Mesothelial cell of epicardium (in vitro differentiated cells): ENCODE measurements around the gene UBXN11. TPM values are rescaled to one million over a fixed set of nuclear protein-coding genes. Genes with fewer than 3 reads are reported as not detected.
A peak's percentile ranks its signal among the peaks of the same experiment; 100 is the strongest.

Experiments used
- DNase-seq, 2 experiments: peaks; one replicate each; pipeline ENCODE4 v3.0.0; 2021; ENCODE audit warnings: low spot score in 2 of 2; ENCODE audit not compliant: unreplicated experiment in 2 of 2
- H3K27ac Mint-ChIP-seq: 2 replicates; pipeline ENCODE4 v1.8.0; 2021; ENCODE audit warnings: mixed read lengths
- H3K27me3 Mint-ChIP-seq: 2 replicates; pipeline ENCODE4 v1.8.0; 2021; ENCODE audit warnings: low read depth, mixed read lengths
- H3K36me3 Mint-ChIP-seq: 2 replicates; pipeline ENCODE4 v1.8.0; 2021; ENCODE audit warnings: mixed read lengths
- H3K4me1 Mint-ChIP-seq: 2 replicates; pipeline ENCODE4 v1.8.0; 2021; ENCODE audit warnings: mixed read lengths
- H3K4me3 Mint-ChIP-seq: 2 replicates; pipeline ENCODE4 v1.8.0; 2021; ENCODE audit warnings: mild to moderate bottlenecking, moderate library complexity, mixed read lengths
- H3K9me3 Mint-ChIP-seq: 2 replicates; pipeline ENCODE4 v1.8.0; 2021; ENCODE audit warnings: mixed read lengths
- CTCF ChIP-seq: fragments of 200-600 bp; sonication (generic); IDR thresholded peaks from one replicate; pipeline ENCODE4 v1.5.0; 2021; ENCODE audit warnings: antibody characterized with exemption; ENCODE audit not compliant: unreplicated experiment
- total RNA-seq: library from RNA; stranded (reverse); gene quantifications from 3 replicates; pipeline ENCODE4 v1.2.1, GENCODE V29; 2021

Gene UBXN11
- total RNA-seq, 1 donor from 2014 or later, result 29.6 TPM

DNA sequence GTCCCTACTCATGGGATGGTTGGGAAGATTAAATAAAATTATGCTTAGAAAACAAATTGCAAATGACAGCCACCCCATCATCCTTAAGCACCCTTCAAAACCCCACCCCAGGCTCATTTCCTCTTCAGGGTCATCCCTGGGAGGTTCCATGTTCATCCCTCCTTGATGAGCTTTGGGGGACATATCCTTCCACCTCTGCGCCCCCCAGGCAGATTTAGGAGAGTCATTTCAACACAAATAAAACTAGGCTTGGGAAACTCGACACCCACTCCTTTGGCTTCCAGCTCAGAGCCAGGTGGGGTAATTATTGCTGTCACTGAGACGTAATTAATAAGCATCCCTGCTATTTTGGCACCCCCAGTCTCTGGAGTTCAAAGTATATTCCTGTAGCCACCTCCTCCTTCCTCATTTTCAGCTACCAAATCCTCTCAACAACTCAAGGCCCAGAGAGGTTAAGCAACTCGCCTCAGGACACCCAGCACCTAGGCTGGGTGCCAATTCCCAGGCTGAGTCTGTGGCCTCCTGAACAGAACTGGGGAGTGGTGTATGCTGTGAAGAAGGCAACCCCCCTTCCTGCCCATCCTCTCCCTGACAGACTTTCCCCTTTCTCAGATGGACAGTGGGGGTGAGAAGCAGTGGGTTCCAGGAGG is 46.9 kb upstream of the UBXN11 start:
- Mint-ChIP-seq H3K27me3 (peaks cover 13% of the 10 kb centered on the region), H3K4me1 (peaks cover 38% of the 10 kb centered on the region), H3K36me3 (no peaks in the 10 kb centered on the region), H3K27ac (peak overlapping the region; percentile 75), H3K4me3 (peak overlapping the region; percentile 28), H3K9me3 (no peaks in the 10 kb centered on the region)
- no peak for DNase-seq
- TF ChIP-seq CTCF, result no peak

DNA sequence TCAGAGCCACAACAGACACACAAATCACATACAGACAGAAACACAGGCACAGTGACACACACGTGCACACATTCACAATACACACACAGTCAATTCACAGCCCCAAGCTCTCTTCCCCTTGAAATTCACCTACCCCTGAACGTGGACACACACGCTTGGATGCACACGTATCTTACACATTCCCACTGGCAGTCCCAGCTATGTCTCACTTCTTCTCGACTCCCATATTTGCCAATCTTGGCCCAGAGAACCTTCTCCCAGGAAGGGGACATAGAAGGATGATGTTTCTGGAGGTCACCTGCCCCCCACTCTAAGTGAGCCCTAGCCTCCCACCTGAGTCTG is 45.9 kb upstream of the UBXN11 start:
- Mint-ChIP-seq H3K4me3 (no peak overlapping the region), H3K4me1 (peaks cover 37% of the 10 kb centered on the region), H3K9me3 (no peaks in the 10 kb centered on the region), H3K27me3 (peaks cover 4% of the 10 kb centered on the region), H3K36me3 (no peaks in the 10 kb centered on the region), H3K27ac (peak overlapping the region; percentile 3)
- no peak for DNase-seq
- TF ChIP-seq CTCF, result no peak

GRCh38 chr1:26351590-26352337 is 45.3 kb upstream of the UBXN11 start:
- Mint-ChIP-seq H3K4me1 (peaks cover 34% of the 10 kb centered on the region), H3K27me3 (peaks cover 2% of the 10 kb centered on the region), H3K9me3 (no peaks in the 10 kb centered on the region), H3K36me3 (no peaks in the 10 kb centered on the region), H3K27ac (peak overlapping the region; percentile 5), H3K4me3 (no peak overlapping the region)
- TF ChIP-seq CTCF, result no peak
- DNase-seq, result no peak

DNA sequence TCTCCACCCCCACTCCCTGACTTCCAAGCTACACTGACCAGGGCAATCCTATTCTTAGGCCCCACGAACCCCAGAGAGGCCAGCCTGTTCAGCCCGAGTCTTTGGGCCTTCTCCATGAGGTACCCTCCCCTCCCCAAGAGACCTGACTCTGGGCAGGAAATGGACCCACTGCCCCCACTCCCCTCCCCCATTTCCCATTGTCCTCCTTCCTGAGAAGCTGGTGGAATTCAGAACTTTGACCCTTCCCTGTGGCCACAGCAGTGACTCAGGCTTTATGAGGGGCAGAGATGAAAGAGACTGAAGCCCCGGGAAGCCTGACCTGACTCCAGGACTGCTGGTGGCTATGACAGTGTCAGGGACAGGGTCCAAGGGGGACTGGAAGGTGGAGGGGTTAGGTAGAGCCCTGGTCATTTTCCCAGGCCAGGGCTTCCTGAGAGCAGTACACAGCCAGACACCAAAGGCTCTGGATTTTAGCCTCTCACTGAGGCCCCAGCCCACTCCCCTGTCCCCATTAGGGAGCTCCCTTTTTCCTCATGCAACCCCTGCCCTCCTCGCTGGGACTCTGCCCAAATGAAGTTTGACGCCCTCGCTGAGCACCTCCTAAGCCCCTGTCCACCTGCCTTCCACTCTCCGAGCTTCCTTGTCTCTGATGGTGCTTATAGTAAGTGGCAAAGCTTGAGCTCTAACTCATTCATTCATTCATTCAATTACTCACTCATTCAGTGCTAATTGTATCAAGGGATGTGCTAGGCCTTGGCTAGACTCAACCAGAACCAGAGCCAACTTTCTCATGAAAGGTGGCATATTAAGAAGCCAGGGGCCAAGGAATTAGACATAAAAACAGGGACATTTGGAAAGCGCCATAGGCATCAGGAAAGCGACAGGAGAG is 44.5 kb upstream of the UBXN11 start:
- Mint-ChIP-seq H3K36me3 (no peaks in the 10 kb centered on the region), H3K27me3 (peaks cover 2% of the 10 kb centered on the region), H3K4me3 (no peak overlapping the region), H3K4me1 (peaks cover 33% of the 10 kb centered on the region), H3K9me3 (no peaks in the 10 kb centered on the region), H3K27ac (peak overlapping the region; percentile 5)
- no peak for DNase-seq
- TF ChIP-seq CTCF, result no peak

GRCh38 chr1:26350343-26350700 is 43.9 kb upstream of the UBXN11 start:
- Mint-ChIP-seq H3K27me3 (no peaks in the 10 kb centered on the region), H3K36me3 (no peaks in the 10 kb centered on the region), H3K4me3 (no peak overlapping the region), H3K27ac (no peak overlapping the region), H3K4me1 (peaks cover 27% of the 10 kb centered on the region), H3K9me3 (no peaks in the 10 kb centered on the region)
- DNase-seq, result no peak
- no peak for TF ChIP-seq CTCF
